H1 (cell line): ENCODE results near the gene ZNF70. TPM values are rescaled to one million over a fixed set of nuclear protein-coding genes. Genes with fewer than 3 reads are reported as not detected.

Experiments
- ASH2L ChIP-seq: fragments of 200-600, 300-600 bp; sonication (generic); IDR thresholded peaks from one replicate; pipeline ENCODE4 v1.7.1; 2017; ENCODE audit warnings: low read length
- RFX5 ChIP-seq: IDR thresholded peaks from 2 replicates; pipeline ENCODE4 v1.6.1; 2011; ENCODE audit warnings: low read depth, low read length, improper control_type of control experiment, borderline replicate concordance
- TCF12 ChIP-seq: IDR thresholded peaks from 2 replicates; pipeline ENCODE4 v1.6.1; 2011; ENCODE audit warnings: low read depth, mild to moderate bottlenecking, low read length
- polyA plus RNA-seq, 7 experiments: library from polyadenylated mRNA; depleted of rRNA in 3 of 7; stranded (reverse) in 5 of 7; unstranded in 2 of 7; fragments of >200 nt in 5 of 7; fragments of 200-250 nt in 2 of 7; gene quantifications; 1 replicate in 5 of 7; 2 replicates in 1 of 7; 4 replicates in 1 of 7; pipeline versions ENCODE4 v1.2.1 to v1.2.3, GENCODE V29; 2011 to 2013; ENCODE audit warnings: missing spikeins in 2 of 7, mixed read lengths in 2 of 7
- total RNA-seq: library from RNA; stranded (reverse); fragmentation: NEBNext Ultra II Directional; extraction: Animal tissue kit (Norgen Biotek cat#: 25700); gene quantifications from 2 replicates; pipeline ENCODE4 v1.2.1, GENCODE V29; 2021

ZNF70 gene
- total and polyA plus RNA-seq, 2 of the 8 experiments (the other 6 are each of a cell fraction or from before 2014, with no cell fraction given): 1.1 to 2.6 TPM

DNA sequence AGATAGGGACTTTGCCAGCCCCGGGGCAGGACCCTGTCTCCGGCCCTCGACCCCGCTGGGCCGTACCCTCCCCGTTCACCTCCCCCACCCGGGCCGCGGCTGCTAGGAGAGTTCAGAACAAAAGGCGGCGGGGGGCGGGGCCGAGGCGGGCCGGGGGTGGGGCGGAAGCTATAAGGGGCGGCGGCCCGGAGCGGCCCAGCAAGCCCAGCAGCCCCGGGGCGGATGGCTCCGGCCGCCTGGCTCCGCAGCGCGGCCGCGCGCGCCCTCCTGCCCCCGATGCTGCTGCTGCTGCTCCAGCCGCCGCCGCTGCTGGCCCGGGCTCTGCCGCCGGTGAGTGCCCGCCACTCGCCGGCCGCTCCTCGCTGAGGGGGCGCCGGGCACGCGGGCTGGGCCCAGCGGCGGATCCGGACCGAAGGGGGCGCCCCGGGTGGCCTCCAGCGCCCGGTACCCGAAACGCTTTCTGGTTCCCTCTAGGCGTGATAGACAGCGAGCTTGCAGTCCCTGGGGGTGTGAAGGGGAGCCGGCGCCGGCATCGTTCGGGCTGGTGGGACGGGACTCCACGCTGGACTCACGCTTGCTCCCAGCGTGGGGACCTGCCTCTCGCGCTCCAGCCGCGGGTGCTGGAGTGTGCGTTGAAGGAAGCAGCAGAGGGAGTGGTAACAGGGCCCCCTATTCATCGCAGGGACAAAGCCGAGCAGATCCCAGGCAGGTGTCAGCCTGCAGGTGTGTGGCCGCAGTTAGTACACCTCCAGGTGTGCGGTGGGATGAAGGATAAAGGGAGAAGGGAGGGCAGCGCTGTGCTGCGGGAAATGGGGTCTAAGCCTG lies 21.9 kb upstream of the ZNF70 start, which contains the start of gene MMP11 (continued):
- TF ChIP-seq RFX5: no peak
- 0 out of 2 replicates have a peak, but pooled peaks have one; percentile 7 for TF ChIP-seq TCF12
- TF ChIP-seq ASH2L: peak; percentile 41
